ENCODE data around the gene GPR6.

DNA sequence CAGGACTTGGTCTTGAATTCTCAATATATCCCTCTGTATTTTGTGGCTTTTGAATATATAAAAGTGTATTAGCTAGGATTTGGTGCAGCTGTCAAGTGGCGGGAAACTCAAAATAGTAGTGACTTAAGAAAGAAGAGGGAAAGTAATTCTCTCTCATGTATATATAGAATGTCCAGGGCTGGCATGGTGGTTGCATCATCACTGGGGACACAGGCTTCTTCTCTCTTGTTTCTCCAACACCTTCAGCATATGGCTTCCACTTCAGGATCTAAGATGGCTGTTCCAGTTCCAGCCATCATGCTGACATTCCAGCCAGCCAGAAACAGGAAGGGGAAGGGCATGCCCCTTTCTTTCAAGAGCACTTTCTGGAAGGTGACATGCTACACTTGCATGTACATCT, 11.8 kb upstream of the GPR6 start:
- no peak for TF ChIP-seq OSR2 (tag by site-specific recombination; IDR thresholded peaks at IDR 0.05)
- TF ChIP-seq KLF1 (tag by site-specific recombination; IDR thresholded peaks at IDR 0.05), result no peak
- TF ChIP-seq CTCF (tag by site-specific recombination; IDR thresholded peaks at IDR 0.05), result no peak
